ENCODE data around the gene TSPAN10. TPM values are rescaled to one million over a fixed set of nuclear protein-coding genes. Genes with fewer than 3 reads are reported as not detected.

The TSPAN10 gene
- total RNA-seq = 0.32 and 0.46 TPM in 2 replicates

DNA sequence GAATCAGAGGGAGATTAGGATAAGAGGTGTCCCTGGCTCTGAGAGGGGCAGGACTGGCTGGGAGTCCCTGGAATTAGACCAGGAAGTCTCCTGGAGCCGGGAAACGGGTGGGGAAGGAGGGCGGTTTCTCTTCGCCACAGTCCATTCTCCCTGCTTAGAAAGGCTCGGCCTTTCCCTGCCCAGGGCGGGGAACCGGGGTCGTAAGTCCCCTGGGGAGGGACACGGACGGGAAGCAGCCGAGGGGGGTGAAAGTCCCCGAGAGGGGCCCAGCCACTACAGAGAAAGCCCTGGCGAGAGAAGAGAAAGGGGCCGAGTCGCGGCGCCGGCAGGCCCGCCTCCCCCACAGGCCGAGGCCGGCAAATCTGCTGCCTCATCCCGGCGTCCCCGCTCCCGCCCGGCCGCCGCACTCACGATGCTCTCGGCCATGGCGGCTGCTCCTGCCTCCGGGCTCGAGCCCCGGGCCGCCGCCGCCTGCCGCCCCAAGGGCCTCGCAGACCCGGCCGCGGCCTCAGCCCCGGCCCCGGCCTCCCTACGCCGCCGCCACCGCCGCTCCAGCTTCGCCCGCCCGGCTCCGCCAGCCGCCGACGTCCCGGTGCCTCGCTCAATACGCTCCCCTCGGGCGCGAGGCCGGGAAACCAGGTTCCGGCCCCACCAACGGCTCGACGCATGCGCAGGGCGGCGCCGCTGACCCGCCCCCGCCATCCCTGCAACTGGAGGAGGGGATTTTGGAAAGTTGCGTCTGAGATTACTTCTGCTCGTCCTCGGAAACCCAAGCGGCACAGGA is at the start of gene TSPAN10, which contains the start of gene NPLOC4:
TSPAN10 (plus strand) TSS at position 692 of the 784 bp plus-strand sequence. CDS start 5,217 bp downstream, outside the sequence.
NPLOC4 (minus strand) TSS at position 608 of the 784 bp plus-strand sequence; CDS start at position 426, 182 bp downstream.

DNA sequence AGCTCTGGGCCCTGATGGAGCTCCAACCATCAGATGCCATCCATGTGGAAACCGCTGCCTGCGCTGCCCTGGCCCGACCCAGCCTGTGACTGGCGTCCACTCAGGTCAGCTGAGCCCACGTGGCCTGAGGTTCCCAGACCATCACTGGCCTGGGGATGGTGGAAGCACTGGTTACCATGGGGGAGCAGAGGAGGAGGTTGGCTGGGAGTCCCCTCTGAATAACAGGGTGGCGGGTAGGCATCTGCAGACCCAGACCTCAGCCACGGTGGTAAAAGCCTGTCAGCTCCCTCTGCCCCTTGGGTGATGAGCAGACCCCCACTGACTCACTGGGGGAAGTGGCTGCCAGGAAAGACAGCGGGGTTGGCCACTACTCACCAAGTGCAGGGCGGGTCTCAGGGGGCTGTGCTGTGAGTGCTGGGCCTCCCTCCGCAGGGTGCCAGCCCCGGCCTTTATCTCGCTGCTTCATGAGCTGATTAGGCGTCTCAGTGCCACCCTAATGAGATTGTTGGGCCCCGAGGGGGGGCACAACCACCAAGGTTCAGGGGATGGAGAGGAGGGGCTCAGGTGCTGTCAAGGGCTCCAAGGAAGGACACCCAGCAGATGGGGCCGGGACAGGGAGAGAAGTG is 19.2 kb downstream of the TSPAN10 start, which contains the start of gene PDE6G:
PDE6G (minus strand) TSS at position 425 of the 626 bp plus-strand sequence. CDS start 3,237 bp downstream, outside the sequence.

DNA sequence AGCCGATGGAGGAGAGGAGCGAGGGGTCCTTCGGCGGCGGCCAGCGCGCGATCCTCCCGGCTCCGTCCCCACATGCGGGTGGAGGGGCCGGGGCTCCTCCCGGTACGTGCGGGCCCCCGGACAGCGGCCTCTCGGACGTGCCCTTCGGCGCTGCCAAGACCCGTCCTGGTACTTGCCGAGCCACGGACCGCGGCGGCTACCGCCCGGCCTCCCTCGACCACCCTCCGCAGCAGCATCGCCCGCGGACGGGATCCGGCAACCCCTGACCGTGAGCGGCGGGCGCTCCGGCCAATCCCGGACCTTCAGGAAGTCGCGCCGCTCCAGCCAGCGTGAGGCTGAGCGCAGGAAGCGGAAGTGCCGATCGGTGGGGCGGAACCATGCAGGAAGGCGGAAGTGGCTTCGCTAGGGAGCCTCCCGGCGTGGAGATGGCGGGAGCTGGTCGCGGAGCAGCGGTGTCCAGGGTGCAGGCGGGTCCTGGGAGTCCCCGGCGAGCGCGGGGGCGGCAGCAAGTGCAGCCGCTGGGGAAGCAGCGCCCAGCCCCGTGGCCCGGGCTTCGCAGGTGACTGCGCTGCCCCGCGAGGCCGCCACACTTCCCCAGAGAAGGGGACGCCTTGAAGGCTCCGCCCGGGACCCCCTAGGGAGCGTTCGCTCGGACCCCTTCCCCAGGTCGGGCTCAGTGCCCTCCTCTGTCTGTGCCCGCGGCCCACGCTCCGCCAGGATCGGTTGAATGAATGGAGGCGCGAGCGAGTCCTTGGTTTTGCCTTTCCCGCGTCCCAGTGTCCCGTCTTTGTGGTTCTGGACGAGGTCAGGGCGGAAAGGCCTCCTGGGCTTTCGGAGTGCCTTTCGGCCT is 29.6 kb downstream of the TSPAN10 start, which contains the start of the genes CCDC137 and OXLD1:
CCDC137 (plus strand) TSS at position 396 of the 850 bp plus-strand sequence; CDS start at position 426, 30 bp downstream.
OXLD1 (minus strand) TSS at position 264 of the 850 bp plus-strand sequence; CDS start at position 236, 28 bp downstream.

DNA sequence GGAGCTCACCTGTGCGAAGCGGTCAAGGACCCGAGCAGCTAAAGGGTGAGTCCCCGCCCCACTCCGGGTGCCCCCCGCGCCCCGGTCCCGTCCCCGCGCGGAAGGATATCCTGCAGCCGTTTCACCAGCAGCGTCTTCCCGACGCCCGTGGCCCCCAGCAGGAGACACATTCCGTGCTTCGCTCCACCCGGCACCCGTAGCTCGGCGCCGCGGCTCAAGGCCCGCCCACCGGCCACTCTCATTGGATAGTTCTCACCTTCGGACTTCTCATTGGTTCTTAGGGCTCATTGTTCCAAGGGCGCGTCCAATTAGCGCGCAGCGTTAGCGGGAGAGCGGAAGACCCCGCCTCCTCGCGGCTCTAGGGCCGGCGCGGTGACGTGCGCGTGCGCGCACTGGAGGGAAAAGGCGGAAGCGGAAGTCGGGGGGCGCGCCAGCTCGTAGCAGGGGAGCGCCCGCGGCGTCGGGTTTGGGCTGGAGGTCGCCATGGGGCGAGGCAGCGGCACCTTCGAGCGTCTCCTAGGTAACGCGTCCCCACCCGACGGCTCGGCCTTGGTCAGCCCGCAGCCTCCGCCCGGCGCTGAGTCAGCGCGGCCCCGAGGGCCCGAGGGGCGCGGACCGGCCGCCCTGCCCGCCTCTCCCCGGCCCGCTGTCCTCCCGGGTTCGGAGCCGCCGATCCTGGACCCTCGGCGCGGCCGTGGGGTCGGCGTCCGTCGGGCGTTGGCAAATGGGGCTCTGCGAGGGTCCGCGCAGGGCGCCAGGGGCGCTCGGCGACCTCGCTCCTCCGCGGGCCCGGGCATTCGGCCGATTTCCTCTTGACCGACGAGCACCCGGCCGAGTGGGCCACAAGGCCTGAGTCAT is 46.8 kb downstream of the TSPAN10 start, which contains the start of the genes ARL16 and HGS:
ARL16 (minus strand) TSS at position 214 of the 858 bp plus-strand sequence; CDS start at position 170, 44 bp downstream.
HGS (plus strand) TSS at position 428 of the 858 bp plus-strand sequence; CDS start at position 484, 56 bp downstream.

Other genes starting within 250 kb of the TSPAN10 start
- gene BAHCC1, start 241.7 kb upstream of the TSPAN10 start, total RNA-seq = 1.7 and 3.9 TPM in 2 replicates
- gene ACTG1, start 124.4 kb upstream of the TSPAN10 start, total RNA-seq = 7,045 and 11,034 TPM in 2 replicates
- 0.65 TPM in 1 of 2 replicates, not detected in the other for gene FSCN2, start 108.8 kb upstream of the TSPAN10 start, total RNA-seq
- 19.5 and 19.8 TPM in 2 replicates for gene FAAP100, start 84.8 kb upstream of the TSPAN10 start, total RNA-seq
- 75.4 and 83.9 TPM in 2 replicates for gene NPLOC4, start 84 bp upstream of the TSPAN10 start, total RNA-seq
- 0.76 and 0.97 TPM in 2 replicates for gene PDE6G, start 19.3 kb downstream of the TSPAN10 start, total RNA-seq
- 33.7 and 39.6 TPM in 2 replicates for gene OXLD1, start 29.4 kb downstream of the TSPAN10 start, total RNA-seq
- gene CCDC137, start 29.5 kb downstream of the TSPAN10 start, total RNA-seq = 9.3 and 10.7 TPM in 2 replicates
- gene ARL16, start 46.6 kb downstream of the TSPAN10 start, total RNA-seq = 21.1 and 39.6 TPM in 2 replicates
- 64.3 and 78.6 TPM in 2 replicates for gene HGS, start 46.8 kb downstream of the TSPAN10 start, total RNA-seq
- gene MRPL12, start 66.2 kb downstream of the TSPAN10 start, total RNA-seq = 11.0 and 13.7 TPM in 2 replicates
- 17.5 and 21.6 TPM in 2 replicates for gene SLC25A10, start 75.1 kb downstream of the TSPAN10 start, total RNA-seq
- not detected in 2 replicates for gene GCGR, start 167.0 kb downstream of the TSPAN10 start, total RNA-seq
- gene MCRIP1, start 196.1 kb downstream of the TSPAN10 start, total RNA-seq = 126 and 148 TPM in 2 replicates
- not detected in 2 replicates for gene PPP1R27, start 197.9 kb downstream of the TSPAN10 start, total RNA-seq
- 648 and 838 TPM in 2 replicates for gene P4HB, start 223.3 kb downstream of the TSPAN10 start, total RNA-seq
- 59.0 and 168 TPM in 2 replicates for gene ARHGDIA, start 234.1 kb downstream of the TSPAN10 start, total RNA-seq